ENCODE measurements around the gene PLXNA4.
"Not testable (repeated sequence)": the region's sequence is repeated elsewhere in the genome, so short reads cannot be mapped to it uniquely, and the experiment has no call there.

PLXNA4 gene

GRCh38 chr7:132171130-132171576 is 405.1 kb downstream of the PLXNA4 start:
- no peak for DNase-seq (ENCODE audit: low read depth)
- H3K4me3 ChIP-seq (ENCODE audit: low read depth, low read length) = no peak overlapping the region
- TF ChIP-seq CTCF (IDR thresholded peaks at IDR 0.05; ENCODE audit: low read depth, low read length, missing control alignments) = no peak

GRCh38 chr7:132169730-132170129 is 406.5 kb downstream of the PLXNA4 start:
- no peak for TF ChIP-seq CTCF (IDR thresholded peaks at IDR 0.05; ENCODE audit: low read depth, low read length, missing control alignments)
- no peak for DNase-seq (ENCODE audit: low read depth)
- no peak overlapping the region for H3K4me3 ChIP-seq (ENCODE audit: low read depth, low read length)

DNA sequence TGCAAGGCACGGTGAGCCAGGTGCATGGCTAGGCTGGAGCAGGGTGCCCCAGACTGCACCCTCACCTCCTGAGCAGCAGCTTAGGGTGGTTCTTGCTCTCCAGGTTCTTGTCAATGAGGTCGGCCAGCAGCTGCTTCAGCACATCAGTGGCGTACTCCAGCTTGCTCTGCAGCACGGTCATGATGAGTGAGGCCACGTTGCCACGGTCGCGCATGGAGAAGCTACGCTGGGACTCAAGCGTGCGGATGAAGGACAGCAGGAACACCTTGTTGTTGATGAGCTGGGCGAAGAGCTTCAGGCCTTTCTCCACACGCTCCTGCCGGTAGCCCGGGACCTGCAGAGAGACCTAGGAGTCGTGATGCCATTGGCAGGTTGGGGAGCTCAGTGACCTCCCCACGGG is 408.0 kb downstream of the PLXNA4 start:
- no peak for TF ChIP-seq CTCF (IDR thresholded peaks at IDR 0.05; ENCODE audit: low read depth, low read length, missing control alignments)
- H3K4me3 ChIP-seq (ENCODE audit: low read depth, low read length) = no peak overlapping the region
- DNase-seq (ENCODE audit: low read depth) = no peak

DNA sequence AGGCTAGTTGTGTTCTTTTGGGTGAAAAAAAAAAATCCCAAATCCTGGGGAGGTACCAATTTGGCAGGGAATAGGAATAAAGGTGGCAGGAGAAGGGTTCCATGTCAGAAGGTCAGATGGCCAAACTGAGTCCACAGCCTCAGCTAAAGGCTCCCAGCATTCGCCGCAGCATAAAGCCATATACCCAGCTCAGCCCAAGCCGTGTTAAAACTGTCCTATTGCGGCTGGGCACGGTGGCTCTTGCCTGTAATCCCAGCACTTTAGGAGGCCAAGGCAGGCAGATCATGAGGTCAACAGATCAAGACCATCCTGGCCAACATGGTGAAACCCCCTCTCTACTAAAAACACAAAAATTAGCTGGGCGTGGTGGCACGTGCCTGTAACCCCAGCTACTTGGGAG is 410.6 kb downstream of the PLXNA4 start:
- not testable (repeated sequence) for DNase-seq (ENCODE audit: low read depth); H3K4me3 ChIP-seq (ENCODE audit: low read depth, low read length)

GRCh38 chr7:132164558-132165125 is 411.6 kb downstream of the PLXNA4 start:
- no peak overlapping the region for H3K4me3 ChIP-seq (ENCODE audit: low read depth, low read length)
- no peak for TF ChIP-seq CTCF (IDR thresholded peaks at IDR 0.05; ENCODE audit: low read depth, low read length, missing control alignments)
- no peak for DNase-seq (ENCODE audit: low read depth)

DNA sequence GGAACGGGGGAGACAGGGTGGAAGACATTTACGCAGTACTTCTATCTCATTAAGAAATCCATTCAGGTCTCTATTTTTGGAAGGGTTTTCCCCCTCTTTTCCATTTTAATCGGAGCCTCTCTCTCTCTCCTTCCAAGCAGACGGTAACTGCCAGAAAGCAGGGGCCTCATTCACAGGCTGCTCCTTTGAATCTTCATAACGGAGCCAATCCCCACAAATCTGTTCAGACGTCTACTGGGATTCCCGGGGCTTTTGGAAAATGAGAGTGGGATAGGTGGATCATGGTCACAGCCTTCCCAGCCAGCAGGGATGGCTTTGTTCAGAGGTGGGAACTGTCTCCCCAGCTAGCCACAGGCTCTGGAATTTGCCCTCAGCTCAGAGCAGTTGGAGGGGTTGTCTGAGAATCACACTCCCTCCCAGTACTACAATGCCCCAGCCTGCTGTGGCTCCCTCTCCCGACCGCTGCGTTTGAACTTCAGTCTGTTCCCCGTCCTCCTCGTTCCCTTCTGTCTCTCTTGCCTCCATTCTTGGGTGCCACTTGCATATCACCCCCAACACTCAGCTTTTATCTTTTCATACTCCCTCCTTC is 413.6 kb downstream of the PLXNA4 start:
- no peak overlapping the region for H3K4me3 ChIP-seq (ENCODE audit: low read depth, low read length)
- DNase-seq (ENCODE audit: low read depth) = no peak
- no peak for TF ChIP-seq CTCF (IDR thresholded peaks at IDR 0.05; ENCODE audit: low read depth, low read length, missing control alignments)

DNA sequence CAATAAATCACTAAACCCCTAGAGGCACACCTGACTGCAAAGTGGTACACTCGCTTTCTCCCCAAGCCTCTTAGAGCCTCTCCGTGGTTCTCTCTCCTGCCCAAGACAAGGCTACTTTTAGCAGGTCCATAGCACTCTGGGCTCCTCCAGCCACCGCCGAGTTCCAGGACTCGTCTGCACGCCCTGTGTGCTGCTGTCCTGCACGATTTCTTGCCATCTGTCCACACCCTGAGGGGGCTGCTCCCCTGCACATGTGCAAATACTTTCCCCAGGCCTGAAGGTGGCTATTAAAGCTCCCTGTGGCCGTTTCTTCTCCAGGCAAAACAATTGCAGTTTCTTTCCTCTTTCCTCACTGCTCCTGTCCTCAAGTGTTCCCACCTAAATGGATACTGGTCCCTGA is 414.3 kb downstream of the PLXNA4 start:
- H3K4me3 ChIP-seq (ENCODE audit: low read depth, low read length) = no peak overlapping the region
- TF ChIP-seq CTCF (IDR thresholded peaks at IDR 0.05; ENCODE audit: low read depth, low read length, missing control alignments) = no peak
- no peak for DNase-seq (ENCODE audit: low read depth)
